ENCODE results near the gene RAB11B.
A peak's percentile ranks its signal among the peaks of the same experiment; 100 is the strongest.
"Not testable (repeated sequence)": the region's sequence is repeated elsewhere in the genome, so short reads cannot be mapped to it uniquely, and the experiment has no call there.

Gene RAB11B

GRCh38 chr19:8389891-8390616 lies at the start of gene RAB11B:
Gene RAB11B (plus strand): TSS chr19:8390360. CDS start chr19:8390417, 57 bp downstream.
- peak; percentile 97 for DNase-seq

DNA sequence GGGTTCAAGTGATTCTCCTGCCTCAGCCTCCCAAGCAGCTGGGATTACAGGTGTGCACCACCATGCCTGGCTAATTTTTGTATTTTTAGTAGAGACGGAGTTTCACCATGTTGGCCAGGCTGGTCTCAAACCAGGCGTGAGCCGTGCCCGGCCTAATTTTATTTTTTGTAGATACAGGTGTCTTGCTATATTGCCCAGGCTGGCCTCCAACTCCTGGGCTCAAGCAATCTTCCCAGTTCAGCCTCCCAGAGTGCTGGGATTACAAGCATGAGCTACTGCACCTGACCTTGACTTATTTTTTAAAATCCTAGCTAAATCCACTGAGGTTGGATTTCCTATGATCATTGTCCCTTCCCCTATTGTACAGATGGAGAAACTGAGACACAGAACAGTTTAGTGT lies 48.7 kb upstream of the RAB11B start:
- not testable (repeated sequence) for DNase-seq

- DNase-seq, result no peak
Observed at GRCh38 chr19:8342316-8342683, 47.9 kb upstream of the RAB11B start.

DNA sequence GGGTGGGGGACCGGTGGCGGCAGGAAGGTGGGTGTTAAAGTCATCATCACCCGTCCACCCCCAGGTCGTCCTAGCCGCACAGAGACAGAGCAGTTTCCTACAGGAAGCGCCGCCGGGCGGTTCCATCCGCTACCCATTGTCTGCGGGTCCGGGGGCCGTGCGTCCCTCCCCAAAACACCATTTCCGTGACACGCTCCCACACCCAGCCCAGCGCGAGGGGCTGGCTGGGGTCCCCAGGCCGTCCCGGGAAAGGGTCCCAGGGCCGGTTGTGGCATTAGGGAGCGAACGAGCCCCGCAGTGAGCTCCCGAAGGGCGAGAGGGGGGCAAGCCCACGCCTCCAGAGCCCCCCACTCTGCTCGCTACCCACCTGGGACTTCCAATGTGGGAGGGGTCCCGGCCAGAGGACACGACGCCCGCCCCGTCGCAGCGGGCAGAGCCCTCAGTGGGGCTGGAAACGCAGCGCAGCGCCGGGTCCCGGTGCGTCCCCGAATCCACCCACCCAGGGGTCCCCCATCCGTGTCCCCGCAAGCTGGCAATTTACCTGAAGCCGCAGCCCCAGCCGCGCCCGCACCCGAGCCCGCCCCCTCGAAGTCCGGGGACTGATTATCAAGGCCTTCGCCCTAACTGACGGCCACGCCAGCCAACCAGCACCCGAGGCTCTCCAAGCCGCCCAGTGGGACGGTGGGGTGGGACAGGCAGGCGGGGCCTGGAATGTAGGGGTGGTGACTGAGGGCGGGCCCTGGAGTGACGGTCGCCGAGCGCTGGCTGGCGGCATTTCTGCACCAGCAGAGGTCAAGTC lies 47.3 kb upstream of the RAB11B start, which contains the start of gene KANK3:
Gene KANK3, minus strand, starts transcription at position 579 of the 799 bp plus-strand sequence. CDS start 5,434 bp downstream, outside the sequence.
- peak; percentile 72 to 82 for DNase-seq

DNA sequence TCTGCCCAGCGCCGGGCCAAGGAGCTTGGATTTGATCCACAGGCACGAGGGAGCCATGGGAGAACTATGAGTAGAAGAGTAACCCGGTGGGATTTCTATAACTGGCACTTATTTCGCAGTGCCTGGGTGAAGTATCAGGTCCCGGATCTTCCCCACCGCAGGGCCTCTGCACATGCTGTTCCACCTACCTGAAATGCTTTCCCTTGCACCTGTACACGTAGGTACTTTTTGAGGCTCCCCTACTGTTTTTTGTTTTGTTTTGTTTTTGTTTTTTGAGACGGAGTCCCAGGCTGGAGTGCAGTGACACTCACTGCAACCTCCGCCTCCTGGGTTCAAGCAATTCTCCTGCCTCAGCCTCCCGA lies 46.7 kb upstream of the RAB11B start:
- DNase-seq, result no peak

DNA sequence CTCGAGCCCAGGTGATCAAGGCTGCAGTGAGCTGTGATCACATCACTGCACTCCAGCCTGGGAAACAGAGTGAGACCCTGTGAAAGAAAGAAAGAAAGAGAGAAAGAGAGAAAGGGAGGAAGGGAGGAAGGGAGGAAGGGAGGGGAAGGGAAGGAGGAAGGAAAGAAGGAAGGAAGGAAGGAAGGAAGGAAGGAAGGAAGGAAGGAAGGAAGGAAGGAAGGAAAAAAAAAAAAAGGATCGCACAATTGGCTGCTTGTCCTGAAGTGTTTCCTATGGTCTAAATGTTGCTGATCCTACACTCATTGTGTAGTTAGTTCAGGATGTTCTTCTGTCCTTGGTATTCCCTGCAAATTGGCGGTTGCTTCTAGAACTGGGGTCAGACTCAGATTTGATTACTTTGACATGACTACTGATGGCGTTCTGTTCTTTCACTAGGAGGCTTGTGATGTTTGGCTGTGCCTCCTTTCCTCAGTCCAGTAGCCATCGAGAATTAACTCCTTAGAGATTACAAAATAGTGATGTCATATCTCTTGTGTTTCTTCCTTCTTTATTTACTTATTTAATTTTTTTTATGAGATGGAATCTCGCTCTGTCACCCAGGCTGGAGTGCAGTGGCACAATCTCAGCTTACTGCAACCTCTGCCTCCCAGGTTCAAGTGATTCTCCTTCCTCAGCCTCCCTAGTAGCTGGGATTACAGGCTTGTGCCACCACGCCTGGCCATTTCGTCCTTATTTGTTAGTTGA lies 40.4 kb upstream of the RAB11B start:
- not testable (repeated sequence) for DNase-seq

DNA sequence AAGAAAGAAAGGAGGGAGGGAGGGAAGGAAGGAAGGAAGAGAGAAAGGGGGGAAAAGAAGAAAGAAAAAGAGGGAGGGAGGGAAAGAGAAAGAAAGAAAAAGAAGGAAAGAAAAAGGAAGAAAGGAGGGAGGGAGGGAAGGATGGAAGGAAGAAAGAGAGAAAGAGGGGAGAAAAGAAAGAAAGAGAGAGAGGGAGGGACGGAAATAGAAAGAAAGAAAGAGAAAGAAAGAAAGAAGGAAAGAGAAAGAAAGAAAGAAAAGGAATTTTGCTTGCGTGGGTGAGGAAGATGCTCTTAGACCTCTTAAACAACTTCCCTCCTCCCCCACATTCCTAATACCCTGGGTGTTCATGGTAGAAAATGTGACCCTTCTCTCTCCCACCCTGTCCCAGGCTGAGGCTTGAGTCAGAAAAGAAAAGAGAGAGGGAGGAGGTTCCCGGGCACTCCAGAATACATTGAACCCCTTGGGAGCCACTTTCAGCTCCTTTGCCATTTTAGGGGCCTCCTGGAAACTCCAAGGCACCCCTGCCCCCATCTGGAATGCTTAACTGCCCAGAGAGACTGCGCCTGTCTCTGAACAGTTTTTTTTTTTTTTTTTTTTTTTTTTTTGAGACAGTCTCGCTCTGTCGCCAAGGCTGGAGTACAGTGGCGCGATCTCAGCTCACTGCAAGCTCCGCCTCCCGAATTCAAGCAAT lies 37.9 kb upstream of the RAB11B start:
- DNase-seq, result no peak

GRCh38 chr19:8352845-8353244 lies 37.3 kb upstream of the RAB11B start:
- not testable (repeated sequence) for DNase-seq

GRCh38 chr19:8355631-8356402 lies 34.3 kb upstream of the RAB11B start:
- DNase-seq, result no peak

- DNase-seq, result no peak
Observed at GRCh38 chr19:8357007-8357521, 33.1 kb upstream of the RAB11B start.

DNA sequence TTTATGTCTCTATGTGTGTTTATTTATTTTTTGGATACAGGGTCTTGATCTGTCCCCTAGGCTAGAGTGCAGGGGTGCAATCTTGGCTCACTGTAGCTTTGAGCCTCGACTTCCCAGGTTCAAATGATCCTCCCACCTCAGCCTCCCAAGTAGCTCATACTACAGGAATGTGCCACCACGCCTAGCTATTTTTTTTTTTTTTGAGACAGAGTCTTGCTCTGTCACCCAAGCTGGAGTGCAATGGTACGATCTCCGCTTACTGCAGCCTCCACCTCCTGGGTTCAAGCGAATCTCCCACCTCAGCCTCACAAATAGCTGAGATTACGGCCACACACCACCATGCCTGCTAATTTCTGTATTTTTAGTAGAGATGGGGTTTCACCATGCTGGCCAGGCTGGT lies 31.2 kb upstream of the RAB11B start:
- no peak for DNase-seq

DNA sequence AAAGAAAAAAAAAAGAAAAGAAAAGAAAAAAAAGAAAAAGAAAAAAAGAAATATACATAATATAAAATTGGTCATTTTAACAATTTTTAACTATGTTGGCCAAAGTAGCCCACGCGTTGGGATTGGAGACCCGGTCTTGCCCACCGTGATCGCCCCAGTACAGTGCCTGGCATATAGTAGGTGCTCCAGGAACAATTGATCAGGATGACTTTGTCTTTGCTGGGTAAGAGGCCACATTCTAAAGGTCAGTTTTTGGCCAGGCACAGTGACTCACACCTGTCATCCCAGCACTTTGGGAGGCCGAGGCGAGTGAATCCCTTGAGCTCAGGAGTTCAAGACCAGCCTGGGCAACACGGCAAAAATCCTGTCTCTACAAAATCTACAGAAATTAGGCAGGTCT lies 30.0 kb upstream of the RAB11B start:
- DNase-seq, result no peak

GRCh38 chr19:8361921-8362793 lies 28.0 kb upstream of the RAB11B start:
- no peak for DNase-seq

GRCh38 chr19:8363803-8364771 lies 26.1 kb upstream of the RAB11B start, which contains the start of gene ANGPTL4:
Gene ANGPTL4 (plus strand): TSS chr19:8364155. CDS start chr19:8364322, 167 bp downstream.
- peak in 1 of 2 experiments; percentile 12 for DNase-seq

GRCh38 chr19:8366121-8366581 lies 24.0 kb upstream of the RAB11B start:
- no peak for DNase-seq

GRCh38 chr19:8366961-8367326 lies 23.2 kb upstream of the RAB11B start:
- DNase-seq, result no peak

GRCh38 chr19:8367327-8368001 lies 22.7 kb upstream of the RAB11B start:
- no peak for DNase-seq

DNA sequence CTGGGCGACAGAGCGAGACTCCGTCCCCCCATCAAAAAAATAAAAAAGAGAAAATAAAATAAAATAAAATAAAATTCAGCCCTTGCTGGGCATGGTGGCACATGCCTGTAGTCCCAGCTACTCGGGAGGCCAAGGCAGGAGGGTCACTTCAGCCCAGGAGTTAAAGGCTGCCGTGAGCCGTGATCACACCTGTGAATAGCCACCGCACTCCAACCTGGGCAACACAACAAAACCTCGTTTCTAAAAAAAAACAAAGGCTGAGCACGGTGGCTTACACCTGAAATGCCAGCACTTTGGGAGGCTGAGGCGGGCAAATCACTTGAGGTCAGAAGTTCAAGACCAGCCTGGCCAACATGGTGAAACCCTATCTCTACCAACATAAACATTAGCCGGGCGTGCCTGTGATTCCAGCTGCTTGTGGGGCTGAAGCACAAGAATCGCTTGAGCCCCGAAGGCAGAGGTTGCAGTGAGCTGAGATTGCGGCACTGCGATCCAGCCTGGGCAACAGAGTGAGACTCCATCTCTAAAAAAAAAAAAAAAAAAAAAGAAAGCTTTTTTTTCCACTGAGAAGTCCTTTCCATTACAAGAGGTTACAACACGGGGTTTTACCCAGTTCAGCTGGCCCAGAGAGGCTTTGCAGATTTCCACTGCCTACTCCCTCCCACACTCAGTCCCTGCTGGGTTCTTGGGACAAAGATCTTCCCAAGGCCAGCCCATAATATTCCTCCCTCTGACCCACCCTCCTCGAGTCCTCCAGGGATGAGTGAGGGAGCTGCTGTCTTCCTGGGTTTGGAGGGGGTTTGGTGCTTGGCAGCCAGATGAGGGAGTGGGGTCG lies 19.8 kb upstream of the RAB11B start:
- no peak for DNase-seq

All from NCI-H1930 (cell line).